ENCODE measurements around the gene HEG1. TPM values are rescaled to one million over a fixed set of nuclear protein-coding genes. Genes with fewer than 3 reads are reported as not detected.

The HEG1 gene
- total and polyA plus RNA-seq, 2 of the 13 experiments (the other 11 are each of a cell fraction or from before 2014, with no cell fraction given): 10.7 to 18.2 TPM

DNA sequence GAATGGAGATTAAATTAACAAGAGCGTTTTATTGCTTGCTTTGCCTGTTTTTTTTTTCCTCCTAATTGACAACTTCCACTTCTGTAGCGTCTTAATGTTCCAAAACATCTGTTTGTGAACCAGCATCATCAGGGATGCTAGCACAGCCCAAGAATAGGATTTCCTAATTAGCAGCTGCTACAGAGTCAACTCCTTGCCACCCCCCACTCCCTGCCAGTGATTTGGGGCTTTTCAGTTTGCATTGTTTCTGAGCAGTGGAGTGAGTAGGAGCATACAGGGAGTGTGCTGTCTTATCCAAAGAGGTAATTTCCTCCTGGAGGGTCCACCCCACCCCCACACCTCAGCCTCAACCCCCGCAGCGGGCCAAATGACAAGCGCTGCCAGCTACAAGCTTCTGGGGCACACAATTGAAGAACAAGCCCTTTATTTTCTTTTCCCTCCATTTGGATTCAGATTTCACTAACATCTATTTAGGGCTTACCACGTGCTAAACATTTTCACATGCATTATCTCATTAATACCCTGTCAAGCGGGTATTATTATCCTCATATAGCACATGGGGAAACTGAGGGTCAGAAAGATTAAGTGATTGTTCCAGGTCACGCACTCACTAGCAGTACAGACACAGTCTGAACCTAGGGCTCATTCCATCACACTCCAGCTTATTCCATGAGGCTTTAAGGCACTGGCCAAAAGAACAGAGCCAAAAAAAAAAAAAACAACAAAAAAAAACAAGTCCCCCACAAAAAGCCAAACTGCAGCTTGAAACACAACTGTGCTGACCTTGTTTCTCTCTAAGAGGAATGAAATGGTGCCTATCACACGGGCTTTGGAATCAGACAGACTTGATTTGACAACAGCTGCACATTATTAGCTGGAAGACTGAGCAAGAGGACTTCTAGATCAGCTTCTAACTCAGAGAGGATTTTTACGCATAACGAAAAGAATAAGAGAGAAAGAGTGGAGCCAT is 16.4 kb downstream of the HEG1 start (continued):
- TF ChIP-seq, protein P1, sequence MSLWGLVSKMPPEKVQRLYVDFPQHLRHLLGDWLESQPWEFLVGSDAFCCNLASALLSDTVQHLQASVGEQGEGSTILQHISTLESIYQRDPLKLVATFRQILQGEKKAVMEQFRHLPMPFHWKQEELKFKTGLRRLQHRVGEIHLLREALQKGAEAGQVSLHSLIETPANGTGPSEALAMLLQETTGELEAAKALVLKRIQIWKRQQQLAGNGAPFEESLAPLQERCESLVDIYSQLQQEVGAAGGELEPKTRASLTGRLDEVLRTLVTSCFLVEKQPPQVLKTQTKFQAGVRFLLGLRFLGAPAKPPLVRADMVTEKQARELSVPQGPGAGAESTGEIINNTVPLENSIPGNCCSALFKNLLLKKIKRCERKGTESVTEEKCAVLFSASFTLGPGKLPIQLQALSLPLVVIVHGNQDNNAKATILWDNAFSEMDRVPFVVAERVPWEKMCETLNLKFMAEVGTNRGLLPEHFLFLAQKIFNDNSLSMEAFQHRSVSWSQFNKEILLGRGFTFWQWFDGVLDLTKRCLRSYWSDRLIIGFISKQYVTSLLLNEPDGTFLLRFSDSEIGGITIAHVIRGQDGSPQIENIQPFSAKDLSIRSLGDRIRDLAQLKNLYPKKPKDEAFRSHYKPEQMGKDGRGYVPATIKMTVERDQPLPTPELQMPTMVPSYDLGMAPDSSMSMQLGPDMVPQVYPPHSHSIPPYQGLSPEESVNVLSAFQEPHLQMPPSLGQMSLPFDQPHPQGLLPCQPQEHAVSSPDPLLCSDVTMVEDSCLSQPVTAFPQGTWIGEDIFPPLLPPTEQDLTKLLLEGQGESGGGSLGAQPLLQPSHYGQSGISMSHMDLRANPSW (CRISPR knock-in tag; IDR thresholded peaks at IDR 0.05; ENCODE audit: borderline replicate concordance): no peak
- TF ChIP-seq KMT2A (CRISPR knock-in tag; IDR thresholded peaks at IDR 0.05) (no peak), LCORL (IDR thresholded peaks at IDR 0.05) (no peak), LCORL (CRISPR knock-in tag; IDR thresholded peaks at IDR 0.05) (no peak), XBP1 (CRISPR knock-in tag; IDR thresholded peaks at IDR 0.05) (no peak), SUZ12 (IDR thresholded peaks at IDR 0.05; ENCODE audit: low read depth, low read length) (no peak), MEIS2 (CRISPR knock-in tag; IDR thresholded peaks at IDR 0.05) (no peak), ZC3H13 (CRISPR knock-in tag; IDR thresholded peaks at IDR 0.05) (no peak)

DNA sequence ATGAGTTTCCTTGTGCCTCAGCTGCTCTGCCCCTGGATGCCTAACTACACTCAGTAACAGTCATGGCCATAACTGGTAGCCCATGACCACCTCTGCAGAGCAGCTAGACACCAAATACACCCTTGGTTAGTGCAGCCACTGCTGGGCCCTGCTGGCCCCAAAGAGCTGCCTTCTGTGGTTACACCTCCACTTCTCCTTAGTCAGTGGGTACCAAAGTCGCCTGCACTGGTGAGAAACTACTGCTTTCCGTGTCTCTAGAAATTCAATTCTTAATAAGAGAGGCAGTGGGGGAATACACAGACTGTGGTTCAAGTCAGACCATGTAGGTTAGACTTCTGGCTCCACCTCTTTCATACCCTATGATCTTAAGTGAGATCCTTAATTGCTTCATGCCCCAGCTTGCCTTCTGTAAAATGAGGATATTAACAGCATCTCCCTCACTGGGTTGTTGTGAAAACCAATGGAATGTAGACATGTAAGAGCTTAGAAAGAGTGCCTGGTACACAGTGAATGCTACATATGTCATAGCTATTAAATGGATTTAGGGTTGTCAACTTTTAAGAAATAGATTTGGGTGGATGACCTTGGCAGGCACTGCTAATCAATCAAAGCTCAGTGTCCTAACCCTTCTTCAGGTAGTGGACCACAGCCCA is 18.2 kb downstream of the HEG1 start:
- intact Hi-C loops (cut with micrococcal nuclease; ENCODE audit: unreplicated experiment) (no loop called here), in situ Hi-C loops (cut with HindIII; ENCODE audit: extremely low pct_ligation_motif_present, low pct_unique_long_range_greater_than_20kb) (no loop called here)
- ATAC-seq (no peak), FAIRE-seq (no peak), DNase-seq (ENCODE audit: low spot score) (no peak)
- H3K27ac ChIP-seq (ENCODE audit: extremely low read length, insufficient read depth, low read length): no peak overlapping the region
- H3K4me3 ChIP-seq (replicated peaks in 1 of 3; ENCODE audit: insufficient read depth in 1 of 3, low read depth in 2 of 3, low read length in 3 of 3): no peak overlapping the region
- H2AFZ ChIP-seq (ENCODE audit: low read length): no peak overlapping the region
- no peaks in the 10 kb centered on the region for H3K9me3 ChIP-seq (ENCODE audit: low read length)
- BruUV-seq (replicated peaks): no TSS peak
- peaks cover 23% of the 10 kb centered on the region for H3K79me2 ChIP-seq (ENCODE audit: insufficient read depth, low read length)
- 93% methylated on average over 2 of the region's 2 CpGs for WGBS (ENCODE audit: low lambda C conversion rate)
- peaks cover under 1 to 7% of the 10 kb centered on the region in 2 experiments; a peak in 2 of 5 replicates for H3K36me3 ChIP-seq (replicated peaks in 1 of 2; ENCODE audit: control insufficient read depth in 1 of 2, insufficient read depth in 2 of 2, low read length in 2 of 2)
- no peak overlapping the region for H3K4me2 ChIP-seq (ENCODE audit: low read depth, low read length)
- no peaks in the 10 kb centered on the region for H3K27me3 ChIP-seq (ENCODE audit: control insufficient read depth in 1 of 2, insufficient read depth in 2 of 2, low read length in 2 of 2)
- CTCF ChIA-PET (ENCODE audit: low intra/inter-chr PET ratio, low total read pairs): no interaction called here
- POLR2A ChIA-PET: no interaction called here
- peaks cover 10% of the 10 kb centered on the region for H3K4me1 ChIP-seq (ENCODE audit: insufficient read depth, low read length)
- H3K9ac ChIP-seq (ENCODE audit: insufficient read depth, low read depth, low read length): no peak overlapping the region
- H4K20me1 ChIP-seq (ENCODE audit: insufficient read depth, low read length): 0 out of 2 replicates have a peak, but pooled peaks cover 2% of the 10 kb centered on the region
- TF ChIP-seq ZNF264 (CRISPR knock-in tag; IDR thresholded peaks at IDR 0.05) (no peak), DMAP1 (CRISPR knock-in tag; IDR thresholded peaks at IDR 0.05) (no peak), KAT2B (IDR thresholded peaks at IDR 0.05; ENCODE audit: borderline replicate concordance, low read depth, low read length) (no peak), EHMT2 (IDR thresholded peaks at IDR 0.05; ENCODE audit: borderline replicate concordance, low read depth, low read length) (no peak), NCOA1 (CRISPR knock-in tag; IDR thresholded peaks at IDR 0.05) (no peak), HMGA1 (CRISPR knock-in tag; conservative IDR thresholded peaks at IDR 0.05) (no peak), NRL (CRISPR knock-in tag; IDR thresholded peaks at IDR 0.05; ENCODE audit: borderline replicate concordance) (no peak), MAFK (conservative IDR thresholded peaks at IDR 0.05 in 1 of 2, IDR thresholded peaks at IDR 0.05 in 1 of 2; ENCODE audit: low read length in 2 of 2) (no peak), HIVEP1 (CRISPR knock-in tag; IDR thresholded peaks at IDR 0.05) (no peak), HOXA9 (CRISPR knock-in tag; IDR thresholded peaks at IDR 0.05; ENCODE audit: borderline replicate concordance) (no peak), ZNF790 (CRISPR knock-in tag; IDR thresholded peaks at IDR 0.05; ENCODE audit: borderline replicate concordance) (no peak)
- TF ChIP-seq, protein P2, sequence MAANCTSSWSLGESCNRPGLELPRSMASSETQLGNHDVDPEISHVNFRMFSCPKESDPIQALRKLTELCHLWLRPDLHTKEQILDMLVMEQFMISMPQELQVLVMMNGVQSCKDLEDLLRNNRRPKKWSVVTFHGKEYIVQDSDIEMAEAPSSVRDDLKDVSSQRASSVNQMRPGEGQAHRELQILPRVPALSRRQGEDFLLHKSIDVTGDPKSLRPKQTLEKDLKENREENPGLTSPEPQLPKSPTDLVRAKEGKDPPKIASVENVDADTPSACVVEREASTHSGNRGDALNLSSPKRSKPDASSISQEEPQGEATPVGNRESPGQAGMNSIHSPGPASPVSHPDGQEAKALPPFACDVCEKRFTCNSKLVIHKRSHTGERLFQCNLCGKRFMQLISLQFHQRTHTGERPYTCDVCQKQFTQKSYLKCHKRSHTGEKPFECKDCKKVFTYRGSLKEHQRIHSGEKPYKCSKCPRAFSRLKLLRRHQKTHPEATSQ (CRISPR knock-in tag; IDR thresholded peaks at IDR 0.05; ENCODE audit: borderline replicate concordance): no peak

All from HepG2 (cell line).